ENCODE measurements around the gene MOV10L1. TPM values are rescaled to one million over a fixed set of nuclear protein-coding genes. Genes with fewer than 3 reads are reported as not detected.

MOV10L1 gene
- polyA plus RNA-seq (2013, experiment 1 of 4), result not detected
- polyA plus RNA-seq (2013, experiment 2 of 4), result 0.18 TPM
- 0.32 TPM for polyA plus RNA-seq (2013, experiment 3 of 4)
- 0.12 TPM for polyA plus RNA-seq (2013, experiment 4 of 4)

GRCh38 chr22:50089682-50090411, at the start of gene MOV10L1:
TSS of gene MOV10L1 (plus strand) at chr22:50090006. CDS start at chr22:50090089, 83 bp downstream.
- Histone ChIP-seq H3K9me3 (ENCODE audit: control insufficient read depth, low read length) (no peaks in the 10 kb centered on the region), H3K36me3 (ENCODE audit: control insufficient read depth, insufficient read depth, low read length) (no peaks in the 10 kb centered on the region)

DNA sequence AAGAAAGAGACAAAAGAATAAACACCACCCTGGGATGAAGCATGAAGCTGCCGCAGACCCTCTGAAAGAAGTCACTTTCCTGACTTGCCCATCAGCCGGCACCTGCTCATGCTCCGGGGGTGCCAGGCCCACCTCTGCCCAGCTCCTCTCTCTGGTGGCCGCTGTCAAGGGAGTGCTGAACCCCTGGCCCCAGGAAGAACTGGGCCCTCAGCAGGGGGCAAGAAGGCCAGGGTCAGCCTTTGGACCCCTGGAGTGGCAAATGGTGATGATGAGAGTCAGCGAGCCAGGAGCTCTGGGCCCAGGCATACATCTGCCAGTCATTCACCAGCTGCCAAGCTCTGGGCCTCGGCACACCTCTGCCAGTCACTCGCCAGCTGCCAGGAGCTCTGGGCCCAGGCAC, 49.1 kb upstream of the MOV10L1 start:
- 93 to 94% methylated on average over 7 of the region's 7 CpGs for WGBS, 2 experiments
- Histone ChIP-seq H3K4me1 (ENCODE audit: control insufficient read depth, insufficient read depth, low read length) (no peaks in the 10 kb centered on the region), H3K27ac (ENCODE audit: insufficient read depth, low read depth, low read length, poor library complexity, severe bottlenecking) (no peak overlapping the region), H3K9me3 (ENCODE audit: control insufficient read depth, low read length) (no peaks in the 10 kb centered on the region), H3K4me3 (ENCODE audit: insufficient read depth, low read depth, low read length) (no peak overlapping the region), H3K27me3 (ENCODE audit: control insufficient read depth, insufficient read depth, low read length, poor library complexity, severe bottlenecking) (no peaks in the 10 kb centered on the region), H3K36me3 (ENCODE audit: control insufficient read depth, insufficient read depth, low read length) (no peaks in the 10 kb centered on the region)

More at GRCh38 chr22:50089682-50090411, at the start of gene MOV10L1:
- H3K4me1 ChIP-seq (ENCODE audit: control insufficient read depth, insufficient read depth, low read length), result peaks cover 7% of the 10 kb centered on the region
- WGBS, 2 experiments, result 93 to 94% methylated on average over 83 of the region's 83 CpGs
- no peak within 1 kb of the TSS for H3K4me3 ChIP-seq (ENCODE audit: insufficient read depth, low read depth, low read length)
- H3K27ac ChIP-seq (ENCODE audit: insufficient read depth, low read depth, low read length, poor library complexity, severe bottlenecking), result no peak within 1 kb of the TSS
- H3K27me3 ChIP-seq (ENCODE audit: control insufficient read depth, insufficient read depth, low read length, poor library complexity, severe bottlenecking), result no peaks in the 10 kb centered on the region

DNA sequence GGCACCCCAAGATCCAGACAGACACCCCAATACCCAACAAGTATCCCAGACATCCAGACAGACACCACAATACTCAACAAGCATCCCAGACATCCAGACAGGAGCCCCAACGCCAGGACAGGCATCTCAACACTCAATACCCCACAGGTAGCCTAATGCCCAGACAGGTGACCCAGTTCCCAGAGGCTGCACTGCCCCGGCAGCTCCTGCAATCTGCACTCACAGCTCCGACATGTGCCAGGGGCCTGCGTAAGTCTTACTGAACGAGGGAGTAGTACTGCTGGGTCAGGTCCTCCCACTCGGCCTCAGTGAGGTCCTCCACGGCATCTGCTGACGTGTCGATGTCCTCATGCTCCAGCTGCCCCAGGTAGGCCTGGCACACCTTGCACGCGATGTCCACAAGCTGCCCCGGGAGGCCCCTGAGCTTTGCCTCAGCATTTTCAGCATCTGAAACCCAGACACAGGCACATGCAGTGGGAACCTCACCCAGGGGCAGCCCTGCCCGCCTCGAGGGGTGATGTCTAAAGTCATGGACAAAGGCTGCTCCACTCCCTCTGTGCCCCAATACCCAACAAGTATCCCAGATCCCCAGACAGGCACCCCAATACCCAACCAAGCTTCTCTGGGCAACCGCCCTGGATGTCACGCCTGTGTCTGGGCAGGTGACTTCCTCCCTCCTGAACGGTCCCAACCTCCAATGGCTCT, 48.3 kb upstream of the MOV10L1 start:
- 89 to 90% methylated on average over 17 of the region's 17 CpGs for WGBS, 2 experiments

GRCh38 chr22:50044485-50045118, 45.2 kb upstream of the MOV10L1 start:
- no peak overlapping the region for H3K4me3 ChIP-seq (ENCODE audit: insufficient read depth, low read depth, low read length)
- no peak overlapping the region for H3K27ac ChIP-seq (ENCODE audit: insufficient read depth, low read depth, low read length, poor library complexity, severe bottlenecking)
- no peaks in the 10 kb centered on the region for H3K36me3 ChIP-seq (ENCODE audit: control insufficient read depth, insufficient read depth, low read length)
- H3K9me3 ChIP-seq (ENCODE audit: control insufficient read depth, low read length), result no peaks in the 10 kb centered on the region
- no peaks in the 10 kb centered on the region for H3K27me3 ChIP-seq (ENCODE audit: control insufficient read depth, insufficient read depth, low read length, poor library complexity, severe bottlenecking)
- no peaks in the 10 kb centered on the region for H3K4me1 ChIP-seq (ENCODE audit: control insufficient read depth, insufficient read depth, low read length)
- WGBS, 2 experiments, result 91% methylated on average over 30 of the region's 30 CpGs

More for the DNA sequence above, 48.3 kb upstream of the MOV10L1 start:
- no peaks in the 10 kb centered on the region for H3K9me3 ChIP-seq (ENCODE audit: control insufficient read depth, low read length)
- H3K4me3 ChIP-seq (ENCODE audit: insufficient read depth, low read depth, low read length), result no peak overlapping the region
- no peak overlapping the region for H3K27ac ChIP-seq (ENCODE audit: insufficient read depth, low read depth, low read length, poor library complexity, severe bottlenecking)
- no peaks in the 10 kb centered on the region for H3K36me3 ChIP-seq (ENCODE audit: control insufficient read depth, insufficient read depth, low read length)
- no peaks in the 10 kb centered on the region for H3K27me3 ChIP-seq (ENCODE audit: control insufficient read depth, insufficient read depth, low read length, poor library complexity, severe bottlenecking)
- H3K4me1 ChIP-seq (ENCODE audit: control insufficient read depth, insufficient read depth, low read length), result no peaks in the 10 kb centered on the region

DNA sequence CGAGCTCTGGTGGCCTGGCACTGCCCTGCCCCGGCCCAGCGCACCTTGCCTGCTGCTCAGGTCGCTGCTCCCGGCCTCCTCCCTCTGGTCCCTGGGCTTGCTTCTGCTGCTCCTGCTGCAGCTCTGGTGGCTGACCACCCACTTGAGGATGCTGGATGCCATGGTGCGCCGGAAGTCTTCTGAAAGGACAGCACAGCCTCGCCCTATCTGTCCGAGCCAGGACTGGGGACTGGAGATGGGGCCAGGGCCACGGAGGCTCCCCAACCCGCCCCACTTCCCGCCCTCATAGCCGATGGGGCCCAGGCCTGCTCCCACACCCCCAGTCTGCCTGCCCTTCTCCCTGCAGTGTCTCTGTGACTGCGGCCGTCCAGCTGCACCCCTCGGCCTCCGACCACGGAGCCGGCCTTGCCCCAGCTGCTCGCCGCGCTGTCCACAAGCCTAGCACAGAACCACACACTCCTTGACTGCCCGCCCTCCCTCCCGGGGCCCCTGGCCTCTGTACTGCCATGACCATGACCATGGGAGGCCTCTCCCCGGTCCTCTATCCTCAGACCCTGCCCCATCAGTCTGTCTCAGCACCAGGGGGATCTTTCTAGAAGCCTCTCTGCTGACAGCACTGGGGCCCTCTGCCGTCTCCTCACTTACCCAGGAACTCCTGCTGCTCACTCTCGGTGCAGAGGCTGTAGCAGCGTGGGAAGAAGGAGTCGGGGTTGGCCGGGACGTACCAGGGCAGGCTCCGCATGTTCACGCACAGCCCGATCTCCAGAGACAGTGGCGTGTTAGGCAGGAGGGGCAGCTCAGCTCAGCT, 44.4 kb upstream of the MOV10L1 start:
- no peaks in the 10 kb centered on the region for H3K9me3 ChIP-seq (ENCODE audit: control insufficient read depth, low read length)
- H3K36me3 ChIP-seq (ENCODE audit: control insufficient read depth, insufficient read depth, low read length), result no peaks in the 10 kb centered on the region
- no peak overlapping the region for H3K27ac ChIP-seq (ENCODE audit: insufficient read depth, low read depth, low read length, poor library complexity, severe bottlenecking)
- H3K4me1 ChIP-seq (ENCODE audit: control insufficient read depth, insufficient read depth, low read length), result no peaks in the 10 kb centered on the region
- 89% methylated on average over 35 of the region's 35 CpGs for WGBS, 2 experiments
- H3K4me3 ChIP-seq (ENCODE audit: insufficient read depth, low read depth, low read length), result no peak overlapping the region
- H3K27me3 ChIP-seq (ENCODE audit: control insufficient read depth, insufficient read depth, low read length, poor library complexity, severe bottlenecking), result no peaks in the 10 kb centered on the region

- no peaks in the 10 kb centered on the region for H3K4me1 ChIP-seq (ENCODE audit: control insufficient read depth, insufficient read depth, low read length)
- no peaks in the 10 kb centered on the region for H3K9me3 ChIP-seq (ENCODE audit: control insufficient read depth, low read length)
- WGBS, 2 experiments, result 86 to 87% methylated on average over 19 of the region's 19 CpGs
- no peak overlapping the region for H3K27ac ChIP-seq (ENCODE audit: insufficient read depth, low read depth, low read length, poor library complexity, severe bottlenecking)
- H3K36me3 ChIP-seq (ENCODE audit: control insufficient read depth, insufficient read depth, low read length), result no peaks in the 10 kb centered on the region
- H3K27me3 ChIP-seq (ENCODE audit: control insufficient read depth, insufficient read depth, low read length, poor library complexity, severe bottlenecking), result no peaks in the 10 kb centered on the region
- no peak overlapping the region for H3K4me3 ChIP-seq (ENCODE audit: insufficient read depth, low read depth, low read length)
Observed at GRCh38 chr22:50046019-50046415, 43.8 kb upstream of the MOV10L1 start.

DNA sequence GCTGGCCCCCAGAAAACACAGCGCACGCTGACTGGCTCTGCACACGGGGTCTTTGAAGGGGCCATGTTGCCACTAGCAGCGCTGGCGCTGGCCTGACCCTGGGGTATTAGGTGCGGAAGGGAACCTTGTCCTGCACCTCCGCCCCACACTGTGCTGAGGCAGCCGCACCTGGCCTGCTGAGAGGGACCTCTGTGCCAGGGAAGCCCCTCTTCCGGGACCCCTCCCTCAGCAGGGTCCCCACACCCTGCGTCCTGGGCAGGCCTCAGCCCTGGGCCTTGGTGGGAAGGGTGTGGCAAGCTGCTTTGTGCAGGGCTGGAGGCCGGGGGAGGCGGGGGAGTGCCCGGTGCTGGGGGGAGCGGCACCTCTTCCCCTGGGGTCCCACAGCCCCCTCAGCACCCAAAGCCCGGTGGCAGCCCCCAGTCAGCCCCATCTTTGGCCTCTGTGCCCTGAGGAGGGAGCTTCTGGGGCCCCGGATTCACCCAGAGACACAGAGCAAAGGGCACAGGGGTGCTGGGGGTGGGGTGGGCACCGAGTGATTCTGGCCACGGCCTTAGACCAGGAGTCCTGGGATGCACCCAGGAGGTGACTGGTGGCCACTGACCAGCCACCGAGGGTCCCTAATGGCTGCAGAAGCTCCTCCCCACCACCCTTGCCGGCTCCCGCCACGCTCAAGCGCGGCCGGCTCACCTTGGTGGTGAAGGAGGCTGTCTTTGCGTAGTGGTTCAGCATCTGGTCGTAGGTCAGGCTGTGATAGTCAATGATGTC, 43.1 kb upstream of the MOV10L1 start:
- no peak overlapping the region for H3K4me3 ChIP-seq (ENCODE audit: insufficient read depth, low read depth, low read length)
- WGBS, 2 experiments, result 92 to 93% methylated on average over 27 of the region's 27 CpGs
- no peak overlapping the region for H3K27ac ChIP-seq (ENCODE audit: insufficient read depth, low read depth, low read length, poor library complexity, severe bottlenecking)
- no peaks in the 10 kb centered on the region for H3K27me3 ChIP-seq (ENCODE audit: control insufficient read depth, insufficient read depth, low read length, poor library complexity, severe bottlenecking)
- no peaks in the 10 kb centered on the region for H3K36me3 ChIP-seq (ENCODE audit: control insufficient read depth, insufficient read depth, low read length)
- H3K4me1 ChIP-seq (ENCODE audit: control insufficient read depth, insufficient read depth, low read length), result no peaks in the 10 kb centered on the region
- H3K9me3 ChIP-seq (ENCODE audit: control insufficient read depth, low read length), result no peaks in the 10 kb centered on the region

GRCh38 chr22:50047346-50047745, 42.5 kb upstream of the MOV10L1 start:
- Histone ChIP-seq H3K4me3 (ENCODE audit: insufficient read depth, low read depth, low read length) (no peak overlapping the region), H3K36me3 (ENCODE audit: control insufficient read depth, insufficient read depth, low read length) (no peaks in the 10 kb centered on the region), H3K27ac (ENCODE audit: insufficient read depth, low read depth, low read length, poor library complexity, severe bottlenecking) (no peak overlapping the region), H3K4me1 (ENCODE audit: control insufficient read depth, insufficient read depth, low read length) (no peaks in the 10 kb centered on the region), H3K9me3 (ENCODE audit: control insufficient read depth, low read length) (no peaks in the 10 kb centered on the region), H3K27me3 (ENCODE audit: control insufficient read depth, insufficient read depth, low read length, poor library complexity, severe bottlenecking) (no peaks in the 10 kb centered on the region)
- WGBS, 2 experiments, result 95 to 96% methylated on average over 16 of the region's 16 CpGs

GRCh38 chr22:50048061-50048765, 41.6 kb upstream of the MOV10L1 start:
- WGBS, 2 experiments, result 91 to 92% methylated on average over 12 of the region's 12 CpGs
- Histone ChIP-seq H3K36me3 (ENCODE audit: control insufficient read depth, insufficient read depth, low read length) (no peaks in the 10 kb centered on the region), H3K27me3 (ENCODE audit: control insufficient read depth, insufficient read depth, low read length, poor library complexity, severe bottlenecking) (no peaks in the 10 kb centered on the region), H3K4me3 (ENCODE audit: insufficient read depth, low read depth, low read length) (no peak overlapping the region), H3K9me3 (ENCODE audit: control insufficient read depth, low read length) (no peaks in the 10 kb centered on the region), H3K4me1 (ENCODE audit: control insufficient read depth, insufficient read depth, low read length) (no peaks in the 10 kb centered on the region), H3K27ac (ENCODE audit: insufficient read depth, low read depth, low read length, poor library complexity, severe bottlenecking) (no peak overlapping the region)

All from ectodermal cell (in vitro differentiated cells).